Hematopoietic multipotent progenitor cell treated with erythropoietin and hydrocortisone succinate and interleukin-3 and kit ligand, for 8 days (in vitro differentiated cells): Measurements from ENCODE around the gene MRPL11.
A peak's percentile ranks its signal among the peaks of the same experiment; 100 is the strongest.

Source experiments
- DNase-seq: peaks from one replicate; pipeline ENCODE4 v3.0.0-alpha.2; 2015

Gene MRPL11

DNA sequence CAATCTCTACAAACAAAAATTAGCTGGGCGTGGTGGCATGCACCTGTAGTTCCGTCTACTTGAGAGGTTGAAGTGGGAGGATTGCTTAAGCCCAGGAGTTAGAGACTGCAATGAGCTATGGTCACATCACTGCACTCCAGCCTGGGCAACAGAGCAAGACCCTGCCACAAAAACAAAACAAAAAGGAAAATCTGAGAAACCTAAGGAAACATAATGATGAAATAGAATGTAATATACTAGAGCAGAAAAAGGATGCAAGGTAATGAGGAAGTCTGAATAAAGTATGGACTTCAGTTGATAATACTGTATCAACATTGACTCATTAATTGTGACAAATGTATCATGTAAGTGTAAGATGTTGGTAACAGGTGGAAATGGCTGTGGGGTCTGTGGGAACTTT lies 9.7 kb downstream of the MRPL11 start:
- DNase-seq, result no peak

DNA sequence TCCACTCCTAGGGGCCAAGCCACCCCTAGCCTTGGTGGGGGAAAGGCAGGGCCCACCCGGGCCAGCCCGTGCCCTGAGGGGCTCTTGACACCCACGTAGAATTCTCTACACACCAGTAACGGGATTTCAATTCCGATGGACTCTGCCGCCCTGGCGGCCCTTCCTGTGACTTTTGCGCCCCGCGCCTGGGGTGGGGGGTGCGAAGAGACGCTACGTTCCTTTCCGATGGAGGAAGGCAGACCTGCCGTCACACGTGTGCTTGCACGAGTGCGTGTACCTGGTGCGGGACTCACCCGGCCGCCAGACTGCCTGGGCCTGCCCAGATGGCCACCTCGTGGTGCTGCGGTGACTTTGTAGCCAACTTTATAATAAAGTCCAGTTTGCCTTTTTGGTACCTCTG lies 12.3 kb downstream of the MRPL11 start:
- no peak for DNase-seq

DNA sequence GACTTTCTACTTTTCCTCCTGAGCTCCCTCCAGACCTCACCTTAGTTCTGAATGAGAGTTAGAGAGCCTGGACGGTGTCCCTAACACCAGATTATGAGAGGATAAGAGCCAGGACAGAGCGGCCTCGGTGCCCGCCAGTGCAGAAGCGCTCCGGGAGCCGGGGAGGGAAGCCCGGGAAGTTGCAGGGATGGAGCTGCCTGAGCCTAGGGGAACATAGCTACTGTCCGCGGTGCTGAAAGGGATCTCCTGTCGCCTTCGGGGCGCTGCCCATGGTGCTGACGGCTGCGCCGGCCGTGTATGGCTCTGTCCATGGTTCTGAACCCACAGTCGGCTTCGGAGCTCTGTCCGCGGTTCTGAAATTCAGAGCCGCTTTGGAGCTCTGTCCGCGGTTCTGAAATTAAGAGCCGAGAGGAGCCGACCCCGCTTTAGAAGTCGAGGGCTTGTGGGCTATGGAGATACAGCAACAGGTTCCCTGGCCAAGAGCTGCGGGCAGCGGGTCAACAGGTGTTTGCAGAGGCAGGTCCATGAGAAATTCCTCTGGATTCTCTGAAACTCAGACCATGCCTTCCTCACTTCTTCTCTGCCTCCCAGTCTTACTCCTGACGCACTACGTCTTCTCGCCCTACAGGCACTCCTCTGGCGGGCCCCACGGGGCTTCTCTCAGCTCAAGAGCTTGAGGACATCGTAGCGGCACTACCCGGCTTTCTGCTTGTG lies 17.0 kb downstream of the MRPL11 start:
- DNase-seq, result peak; percentile 76

DNA sequence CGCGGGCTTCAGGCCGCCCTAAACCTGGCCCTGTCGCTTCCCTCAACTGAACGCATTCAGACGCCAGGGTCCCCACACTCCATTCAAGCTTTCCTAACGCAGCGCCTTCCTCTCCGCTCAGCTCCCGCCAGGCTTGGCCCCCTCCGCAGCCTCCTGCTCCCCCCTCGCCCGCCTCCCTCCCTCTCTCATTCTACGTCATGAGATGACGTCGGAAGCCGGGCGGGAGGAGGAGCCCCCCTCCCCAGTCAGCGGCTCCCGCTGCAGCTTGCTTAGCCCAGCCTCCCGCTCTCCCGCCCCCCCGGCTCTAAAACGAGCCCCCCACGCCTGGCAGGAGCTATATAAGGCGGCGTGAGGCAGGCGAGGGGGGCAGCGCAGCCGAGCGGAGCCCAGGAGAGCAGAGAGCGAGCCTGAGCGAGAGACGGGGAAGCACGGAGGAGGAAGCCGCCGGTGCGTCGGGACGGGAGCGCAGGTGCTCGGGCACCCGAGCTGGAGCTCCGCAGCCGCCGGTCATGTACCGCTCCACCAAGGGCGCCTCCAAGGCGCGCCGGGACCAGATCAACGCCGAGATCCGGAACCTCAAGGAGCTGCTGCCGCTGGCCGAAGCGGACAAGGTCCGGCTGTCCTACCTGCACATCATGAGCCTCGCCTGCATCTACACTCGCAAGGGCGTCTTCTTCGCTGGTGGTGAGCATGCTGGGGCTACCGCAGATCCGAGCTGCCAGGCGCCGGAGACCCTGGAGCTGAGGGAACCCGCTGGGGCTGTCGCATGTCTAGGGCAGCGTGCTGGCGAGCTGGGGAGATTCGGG lies 17.8 kb downstream of the MRPL11 start, which contains the start of gene NPAS4:
TSS of gene NPAS4 (plus strand) at position 365 of the 806 bp plus-strand sequence. CDS start at position 510, 145 bp downstream.
- no peak for DNase-seq

DNA sequence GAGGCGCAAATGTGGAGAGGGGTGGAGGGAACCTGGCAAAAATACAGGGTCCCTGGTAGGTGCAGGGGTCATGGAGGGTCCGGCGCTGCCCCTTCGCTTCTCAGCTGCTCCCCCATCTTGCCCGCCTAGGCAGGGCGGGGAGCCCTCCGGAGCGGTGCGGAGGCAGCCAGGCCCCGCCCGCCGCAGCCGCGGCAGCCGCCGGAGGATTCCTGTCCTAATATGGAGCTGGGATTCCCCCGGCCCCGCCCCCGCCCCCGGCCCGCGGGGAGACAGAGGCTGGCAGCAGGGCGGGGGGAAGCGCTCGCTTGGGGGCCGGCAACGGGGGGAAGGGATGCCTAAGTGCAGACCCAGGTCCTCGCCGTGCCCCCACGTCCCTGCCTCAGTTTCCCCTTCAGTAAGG lies 18.8 kb downstream of the MRPL11 start:
- DNase-seq, result no peak

DNA sequence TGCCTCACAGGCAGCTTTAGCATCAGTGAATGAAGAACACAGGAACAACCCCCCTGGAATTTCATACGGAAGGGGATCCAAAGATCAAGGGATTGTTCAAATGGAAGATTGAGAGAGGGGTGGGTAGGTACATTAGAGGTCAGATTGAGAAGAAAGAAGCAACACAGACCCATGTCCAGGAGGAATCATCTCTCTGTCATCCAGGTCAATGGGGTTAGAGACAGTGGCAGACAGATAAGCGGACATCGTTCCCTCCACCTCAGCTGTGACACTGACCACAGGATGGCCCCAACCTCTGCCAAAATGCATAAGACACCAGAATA lies 19.7 kb downstream of the MRPL11 start:
- DNase-seq, result no peak

DNA sequence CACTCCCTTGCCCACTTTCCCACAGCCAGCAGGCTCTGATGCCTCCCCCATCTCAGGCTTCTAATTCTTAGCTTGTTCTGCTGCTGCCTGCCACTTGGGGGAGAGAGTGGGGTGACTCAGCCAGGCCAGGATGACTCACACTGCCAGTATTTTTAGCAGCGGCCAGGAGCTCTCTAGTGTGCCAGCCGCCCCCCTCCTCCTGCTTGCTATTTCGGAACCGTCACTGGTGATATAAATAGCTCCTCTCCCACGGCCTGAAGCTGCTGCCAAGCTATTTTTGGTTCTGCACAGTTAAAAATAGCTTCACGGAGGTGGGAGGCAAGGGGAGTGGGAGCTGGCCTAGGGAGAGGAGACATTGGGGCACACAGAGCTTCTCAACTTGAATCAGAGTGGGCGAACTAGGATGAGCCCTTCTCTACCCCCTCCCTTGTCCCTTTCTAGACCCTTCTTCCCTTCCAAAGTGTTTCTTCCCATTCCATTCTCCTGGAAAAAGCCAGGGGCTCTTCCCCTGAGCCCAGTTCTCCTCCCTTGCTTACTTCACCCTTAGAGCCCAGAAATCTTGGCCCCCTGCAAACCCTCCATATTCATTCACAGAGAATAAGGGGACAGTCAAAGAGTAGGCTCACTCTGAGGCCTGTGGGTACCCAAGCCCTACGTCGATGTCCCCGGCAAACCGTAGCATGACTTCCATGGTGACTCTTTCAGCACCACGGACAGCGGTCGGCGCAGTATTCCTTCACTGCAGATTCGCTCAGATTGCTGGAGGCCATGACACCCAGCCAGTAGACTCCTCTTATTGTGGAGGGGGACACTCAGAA lies 20.3 kb downstream of the MRPL11 start:
- peak; percentile 67 for DNase-seq

DNA sequence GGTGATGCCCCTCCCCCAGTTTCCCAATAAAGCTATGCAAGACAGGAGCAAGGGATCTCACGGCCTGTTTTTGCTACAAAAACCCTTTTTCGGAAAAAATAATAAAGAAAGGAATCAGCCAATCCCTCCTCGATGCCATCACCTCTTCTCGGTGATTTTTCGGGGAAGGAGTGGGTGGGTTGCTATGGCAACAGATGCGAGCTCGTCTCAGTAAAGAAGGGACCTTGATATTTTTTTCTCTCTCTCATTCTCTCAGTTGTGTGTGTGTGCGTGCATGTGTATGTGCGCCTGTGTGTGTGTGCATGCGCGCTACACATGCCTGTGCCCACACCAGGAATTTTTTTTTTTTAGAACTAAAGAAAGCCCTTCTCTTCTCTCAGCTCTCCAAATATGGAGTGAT lies 21.6 kb downstream of the MRPL11 start:
- no peak for DNase-seq

DNA sequence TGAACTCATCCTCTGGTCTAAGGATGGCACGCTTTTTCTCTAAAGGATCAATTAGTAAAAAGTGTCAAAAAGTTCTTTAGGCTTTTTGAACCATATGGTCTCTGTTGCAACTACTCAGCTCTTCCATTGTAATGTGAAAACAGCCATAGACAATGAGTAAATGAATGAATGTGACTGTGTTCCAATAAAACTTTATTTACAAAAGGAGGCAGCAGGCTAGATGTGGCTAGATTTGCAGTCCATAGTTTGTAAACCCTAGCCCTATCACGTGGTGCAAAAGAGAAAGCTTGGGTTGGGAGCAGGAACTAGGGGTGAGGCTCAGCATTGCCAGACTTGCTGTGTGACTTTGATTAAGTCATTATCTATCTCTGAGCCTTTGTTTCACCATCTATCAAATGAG lies 23.2 kb downstream of the MRPL11 start:
- DNase-seq, result peak; percentile 2

DNA sequence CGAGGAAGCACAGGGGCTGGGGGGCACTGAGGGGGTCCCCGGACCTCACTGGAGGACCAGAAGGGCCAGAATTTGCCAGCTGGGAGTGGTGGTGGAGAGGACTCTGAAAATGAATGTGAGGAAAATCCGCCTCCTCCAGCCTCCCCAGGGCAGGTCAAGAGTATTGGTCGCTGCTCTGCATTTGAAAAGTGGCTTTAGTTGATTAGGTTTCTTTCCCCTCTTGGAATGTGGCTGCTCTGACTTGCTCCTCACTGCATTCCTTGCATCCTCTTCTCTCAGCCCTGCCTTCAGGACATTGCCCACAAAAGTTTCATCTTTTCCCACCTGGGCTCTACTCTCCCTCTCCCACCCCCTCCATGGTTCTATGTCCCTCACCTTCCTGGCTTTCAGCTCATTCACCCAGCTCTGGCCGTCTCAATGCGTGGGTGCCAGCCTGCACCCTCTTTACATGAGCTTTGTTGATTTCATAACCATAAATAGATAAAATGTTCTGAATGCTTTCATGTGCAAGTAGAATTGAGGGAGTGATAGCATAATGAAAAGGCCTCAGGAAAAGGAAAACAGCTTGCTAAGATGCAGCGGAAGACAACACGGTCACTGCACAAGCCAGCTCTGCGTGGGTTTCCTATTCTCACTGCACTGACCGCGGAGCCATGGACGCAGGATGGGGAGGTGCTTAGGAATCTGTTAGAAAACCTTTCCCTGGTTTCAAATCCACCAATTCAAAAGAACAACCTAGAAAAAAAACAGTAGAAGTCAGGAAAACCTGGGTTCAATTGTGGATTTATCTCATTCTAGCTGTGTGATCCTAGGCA lies 24.3 kb downstream of the MRPL11 start:
- no peak for DNase-seq

DNA sequence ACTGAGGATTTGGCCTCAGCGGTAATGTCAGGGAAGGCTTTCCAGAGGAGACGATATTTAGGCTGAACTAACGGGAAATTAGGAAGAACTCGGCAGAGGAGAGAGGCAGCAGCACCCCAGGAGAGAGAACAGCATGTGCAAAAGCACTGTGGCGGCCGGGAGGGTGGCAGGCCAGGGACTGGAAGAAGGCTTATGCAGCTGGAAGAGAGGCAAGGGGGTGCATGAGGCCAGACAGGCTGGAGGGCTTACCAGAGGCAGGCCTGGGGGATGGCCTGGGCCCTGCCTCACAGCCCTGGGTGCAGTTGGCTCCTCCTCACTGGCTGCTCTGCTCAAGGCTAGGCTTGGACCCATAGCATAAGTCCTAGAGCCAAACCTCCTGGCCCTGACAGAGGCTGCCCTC lies 25.5 kb downstream of the MRPL11 start:
- no peak for DNase-seq

DNA sequence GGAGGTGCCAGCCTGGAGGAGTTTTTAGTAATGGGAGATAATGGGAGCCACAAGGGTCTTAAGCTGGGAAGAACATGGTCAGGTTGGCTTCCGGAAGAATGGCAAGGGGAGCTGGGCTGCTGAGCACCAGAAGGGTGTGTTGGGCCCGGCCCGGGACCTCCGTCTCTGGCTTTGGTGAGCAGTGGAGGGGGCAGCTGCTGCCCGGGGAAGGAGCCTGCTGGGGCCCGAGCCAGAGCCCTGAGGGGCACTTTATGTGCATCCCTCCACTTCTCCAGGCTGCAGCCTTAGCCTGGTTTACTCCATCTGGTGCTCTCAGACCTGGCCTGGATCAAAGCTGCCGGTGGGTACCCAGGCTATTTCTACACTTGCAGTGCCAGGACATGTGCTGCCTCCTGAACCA lies 26.5 kb downstream of the MRPL11 start:
- no peak for DNase-seq

DNA sequence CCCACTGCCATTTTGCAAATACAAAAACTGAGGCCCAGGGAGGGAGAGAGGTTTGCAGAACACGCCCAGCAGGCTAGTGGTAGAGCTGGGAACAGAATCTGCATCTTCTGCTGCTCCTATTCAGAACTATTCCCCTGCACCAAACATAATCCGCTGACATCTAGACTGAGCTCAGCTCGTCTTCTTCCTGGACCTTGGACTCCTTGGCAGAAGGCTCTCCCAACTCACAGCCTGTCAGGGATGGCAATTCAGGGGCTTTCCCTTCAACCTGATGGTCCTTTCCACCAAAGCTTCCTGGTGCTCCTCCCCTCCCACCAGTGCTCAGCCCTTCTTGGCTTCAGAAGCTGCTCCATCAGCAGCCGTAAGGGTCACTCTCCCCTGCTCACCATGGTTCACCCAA lies 27.3 kb downstream of the MRPL11 start:
- DNase-seq, result no peak

DNA sequence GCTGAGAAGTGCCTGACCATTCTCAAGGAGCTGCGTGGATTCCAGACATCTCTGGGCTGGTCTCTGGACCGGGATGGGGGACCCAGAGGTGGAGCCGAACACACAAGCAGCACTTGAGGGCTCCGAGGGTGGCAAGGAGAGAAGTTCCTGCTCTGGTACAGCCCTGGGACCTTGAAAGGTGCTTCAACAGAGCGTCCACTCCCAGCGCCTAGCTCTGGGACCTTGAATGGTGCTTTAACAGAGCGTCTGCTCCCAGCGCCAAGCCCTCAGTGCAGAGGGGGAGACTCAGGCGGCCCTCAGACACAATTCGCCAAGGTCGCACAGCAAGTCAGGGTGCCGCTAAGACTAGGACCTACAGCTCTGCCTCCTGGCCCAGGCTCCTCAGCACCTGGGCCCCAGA lies 28.5 kb downstream of the MRPL11 start:
- DNase-seq, result no peak

DNA sequence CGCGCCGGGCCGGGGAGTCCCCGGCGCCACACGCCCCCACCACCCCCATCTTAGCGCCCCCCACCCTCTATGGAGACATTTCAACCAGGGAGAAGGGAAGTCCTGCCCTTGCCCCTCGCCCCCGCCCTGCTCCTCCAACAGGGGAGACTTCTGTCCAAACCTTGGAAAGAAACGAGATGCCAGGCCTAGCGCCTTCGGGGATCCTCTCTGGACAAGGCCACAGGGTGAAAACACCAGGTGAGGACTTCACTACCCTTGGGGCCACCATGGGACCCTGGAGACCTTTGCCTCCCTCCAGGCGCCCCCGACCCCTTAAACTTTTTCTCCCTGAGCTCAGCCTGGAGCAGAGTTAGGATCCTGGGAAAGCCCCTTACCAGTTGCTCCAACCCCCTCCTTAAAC lies 29.4 kb downstream of the MRPL11 start:
- no peak for DNase-seq

DNA sequence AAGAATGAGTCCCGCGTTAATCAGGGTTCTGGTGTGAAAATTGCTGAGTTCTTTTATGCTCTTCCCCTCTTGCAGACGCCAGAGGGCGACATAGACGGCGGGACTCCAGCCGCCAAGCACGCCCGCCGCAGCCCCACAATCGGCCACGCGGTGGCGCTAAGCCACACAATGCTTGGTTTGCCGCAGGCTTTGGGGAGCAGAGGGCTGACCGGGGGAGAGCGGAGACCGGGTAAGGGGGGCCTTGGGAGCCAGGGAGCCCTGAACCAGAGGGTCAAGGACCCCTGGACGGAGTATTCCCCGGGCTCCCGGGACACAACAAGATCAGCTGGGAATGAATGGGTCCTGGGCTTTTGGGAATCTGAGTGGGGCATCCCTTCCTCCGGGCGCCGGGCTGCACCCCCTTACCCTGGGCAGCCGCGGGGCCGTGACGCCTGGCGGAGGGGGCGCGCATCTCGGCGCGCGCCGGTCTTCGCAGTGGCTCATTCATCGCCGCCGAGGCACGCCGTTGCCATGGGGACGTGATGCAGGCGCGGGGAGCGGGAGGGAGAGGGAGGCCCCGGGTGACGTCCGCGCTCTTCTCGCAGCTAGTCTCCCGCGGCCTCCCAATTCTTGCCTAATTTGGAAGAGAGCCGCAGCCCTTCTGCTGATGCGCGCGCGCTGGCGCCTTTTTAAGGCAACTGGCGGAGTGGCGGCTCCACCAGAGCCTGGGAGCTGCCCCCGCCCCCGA lies 30.0 kb downstream of the MRPL11 start:
- peak; percentile 83 for DNase-seq

DNA sequence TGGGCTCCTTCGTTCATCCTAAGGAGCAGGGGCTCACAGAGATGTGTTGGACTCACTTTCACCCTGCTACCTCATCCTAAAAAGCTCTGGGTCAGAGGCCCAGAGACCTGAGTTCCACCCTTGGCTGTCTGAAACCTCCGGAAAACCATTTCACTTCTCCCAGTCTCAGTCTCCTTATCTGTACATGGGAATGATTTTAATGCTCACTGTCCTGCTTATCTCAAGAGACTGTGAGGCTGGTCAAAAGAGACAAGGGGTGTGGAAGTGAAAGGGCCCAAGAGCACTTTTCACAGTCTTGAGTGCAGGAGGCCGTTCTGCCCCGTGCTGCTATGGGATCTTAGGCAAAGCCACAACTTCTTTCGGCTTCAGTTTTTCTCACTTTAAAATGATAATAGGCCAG lies 31.0 kb downstream of the MRPL11 start:
- no peak for DNase-seq

DNA sequence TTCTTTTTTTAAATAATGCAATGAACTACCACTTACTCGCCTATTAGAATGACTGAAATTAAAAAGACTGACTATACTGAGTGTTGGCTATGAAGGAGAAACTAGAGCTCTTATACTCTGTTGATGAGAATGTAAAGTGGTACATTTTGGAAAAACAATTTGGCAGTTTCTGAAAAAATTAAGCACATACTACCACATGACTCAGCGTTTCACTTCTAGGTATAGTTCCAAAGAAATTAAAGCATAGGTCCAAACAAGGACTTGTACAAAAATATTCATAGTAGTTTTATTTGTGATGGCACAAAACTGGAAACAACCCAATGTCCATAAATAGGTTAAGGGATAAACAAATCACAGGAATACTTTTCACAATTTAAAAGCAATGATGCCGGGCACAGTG lies 44.7 kb downstream of the MRPL11 start:
- no peak for DNase-seq

DNA sequence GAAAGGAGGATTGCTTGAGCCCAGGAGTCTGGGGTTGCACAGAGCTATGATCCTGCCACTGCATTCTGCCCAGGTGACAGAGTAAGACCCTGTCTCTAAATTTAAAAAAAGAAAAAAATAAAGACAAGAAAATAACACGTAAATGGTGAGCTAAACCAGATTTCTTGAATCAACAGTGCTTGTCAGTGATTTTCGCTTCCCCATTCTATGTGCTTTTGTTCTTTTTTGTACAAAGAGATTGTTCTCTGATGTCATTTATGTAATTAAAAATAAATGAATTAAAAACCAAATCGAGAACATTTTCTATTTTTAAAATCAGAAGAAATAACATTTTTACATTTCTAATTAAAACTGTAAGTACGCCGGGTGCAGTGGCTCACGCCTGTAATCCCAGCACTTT lies 47.3 kb downstream of the MRPL11 start:
- DNase-seq, result no peak

DNA sequence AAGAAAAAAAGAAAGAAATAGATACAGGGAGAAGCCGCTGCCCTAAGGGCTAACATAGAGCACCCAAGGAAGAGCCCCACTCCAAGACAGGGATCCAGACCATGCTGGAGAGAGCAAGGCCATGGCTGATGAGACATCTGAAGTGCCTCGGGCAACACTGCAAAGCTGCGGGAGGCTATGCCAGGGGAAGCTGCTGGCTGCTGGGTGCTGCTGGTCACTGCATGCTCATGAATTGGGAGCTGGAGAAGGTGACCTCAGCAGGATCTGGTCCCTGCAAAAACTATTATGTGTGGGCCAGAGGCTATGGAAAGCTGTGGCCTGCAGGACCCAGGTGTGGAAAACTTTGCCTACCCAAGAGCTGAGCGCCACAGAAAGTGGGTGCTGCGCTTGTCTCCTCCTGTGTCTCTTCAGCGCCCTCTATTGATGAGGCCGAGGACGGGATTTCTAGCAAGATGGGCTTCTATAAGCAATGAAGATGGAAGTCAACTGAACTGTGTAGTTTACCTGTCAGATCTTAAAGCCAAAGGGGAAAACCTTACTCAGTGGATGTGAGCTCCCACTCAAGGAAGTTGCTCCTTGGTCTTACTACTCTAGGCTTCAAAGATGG lies 49.8 kb downstream of the MRPL11 start:
- peak; percentile 83 for DNase-seq

DNA sequence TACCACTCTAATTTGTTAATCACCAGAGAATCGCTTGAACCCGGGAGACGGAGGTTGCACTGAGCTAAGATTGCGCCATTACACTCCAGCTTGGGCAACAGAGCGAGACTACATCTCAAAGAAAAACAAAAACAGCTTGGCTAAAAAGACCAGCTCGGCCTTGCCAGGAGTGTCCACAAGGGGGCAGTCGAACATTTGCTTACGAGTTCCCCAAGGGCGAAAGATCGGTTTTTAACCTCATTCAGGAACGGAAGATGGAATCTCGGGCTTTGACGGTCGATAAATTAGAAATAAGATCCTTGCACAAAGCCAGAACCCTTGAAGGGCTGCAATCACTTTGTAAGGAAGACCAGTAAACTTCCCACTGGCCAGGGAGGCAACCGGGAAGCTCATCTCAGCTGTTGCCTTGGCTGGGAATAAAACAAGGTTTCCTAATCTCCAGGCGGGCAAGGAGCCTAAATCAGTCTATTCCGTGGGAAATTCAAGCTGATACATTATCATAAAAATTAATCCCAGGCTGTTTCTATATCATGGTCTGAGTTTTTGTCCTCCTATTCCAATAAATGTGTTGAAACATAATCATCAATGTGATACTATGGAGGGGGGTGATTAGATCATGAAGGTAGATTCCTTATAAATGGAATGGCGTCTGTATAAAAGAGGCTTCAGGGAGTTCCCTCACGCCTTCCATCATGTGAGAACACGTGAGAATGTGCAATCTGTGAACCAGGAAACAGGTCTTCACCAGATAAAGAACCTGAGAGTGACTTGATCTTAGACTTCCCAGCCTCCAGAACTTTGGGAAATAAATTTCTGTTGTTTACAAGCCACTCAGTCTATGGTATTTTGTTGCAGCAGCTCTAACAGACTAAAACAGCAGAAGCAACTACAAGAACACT lies 52.2 kb downstream of the MRPL11 start:
- DNase-seq, result peak; percentile 84
